ENCODE measurements around the gene RAB4B. TPM values are rescaled to one million over a fixed set of nuclear protein-coding genes. Genes with fewer than 3 reads are reported as not detected.
"Not testable (repeated sequence)": the region's sequence is repeated elsewhere in the genome, so short reads cannot be mapped to it uniquely, and the experiment has no call there.

RAB4B gene
- total RNA-seq (2014; rRNA removed; shearing (Covaris generic)), result 10.3 and 19.9 TPM in 2 replicates

DNA sequence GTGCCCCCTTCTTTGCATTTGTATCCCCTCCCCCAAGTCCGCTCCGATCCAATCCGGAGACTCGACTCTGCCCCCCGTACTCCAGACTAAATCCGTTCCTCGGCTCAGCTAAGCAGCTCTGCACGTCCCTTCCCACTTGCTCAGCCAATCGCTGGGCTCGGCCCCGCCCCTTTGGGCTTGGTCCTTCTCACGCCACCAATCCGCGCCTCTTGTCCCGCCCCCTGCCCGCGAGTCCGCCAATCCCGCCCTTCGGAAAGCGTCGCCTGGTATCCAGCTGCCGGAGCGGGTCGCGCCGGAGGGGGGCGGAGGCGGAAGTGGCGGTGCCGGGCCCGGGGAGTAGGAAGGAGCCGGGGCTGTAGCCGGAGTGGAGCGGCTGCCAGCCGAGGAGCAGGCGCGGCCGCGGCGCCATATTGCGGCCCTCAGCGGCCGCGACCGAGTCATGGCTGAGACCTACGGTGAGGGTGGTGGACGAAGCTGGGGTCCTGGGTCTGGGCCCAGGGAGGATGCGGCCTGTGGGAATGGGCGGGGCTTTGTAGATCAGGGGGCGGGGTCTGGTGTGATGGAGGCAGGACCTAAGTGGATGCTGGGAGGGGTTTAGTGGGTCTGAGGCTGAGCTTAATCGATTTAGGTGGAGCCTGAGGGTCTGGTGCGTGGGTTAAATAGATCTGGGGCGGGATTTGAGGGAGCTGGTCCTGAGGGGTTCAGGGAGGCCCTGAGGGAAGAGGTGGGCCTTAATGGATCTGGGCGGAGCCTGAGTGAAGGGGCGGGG lies at the start of gene RAB4B:
RAB4B (plus strand) TSS at position 311 of the 769 bp plus-strand sequence; CDS start at position 440, 129 bp downstream.
- DNase-seq (ENCODE audit: low spot score), result peak; percentile 99

- DNase-seq (ENCODE audit: low spot score), result not testable (repeated sequence)
Observed at GRCh38 chr19:40730065-40730464, 48.0 kb upstream of the RAB4B start.

DNA sequence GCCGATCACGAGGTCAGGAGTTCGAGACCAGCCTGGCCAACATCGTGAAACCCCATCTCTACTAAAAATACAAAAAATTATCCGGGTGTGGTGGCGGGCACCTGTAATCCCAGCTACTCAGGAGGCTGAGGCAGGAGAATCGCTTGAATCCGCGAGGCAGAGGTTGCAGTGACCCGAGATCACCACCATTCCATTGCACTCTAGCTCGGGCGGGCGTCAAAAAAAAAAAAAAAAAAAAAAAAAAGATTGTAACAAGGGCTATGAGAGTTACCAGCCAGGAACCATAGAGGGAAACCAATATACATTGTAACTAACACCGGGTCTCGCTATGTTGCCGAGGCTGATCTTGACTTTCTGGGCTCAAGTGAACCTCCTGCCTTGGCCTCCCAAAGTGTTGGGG lies 45.7 kb upstream of the RAB4B start:
- DNase-seq (ENCODE audit: low spot score), result not testable (repeated sequence)

GRCh38 chr19:40733149-40733548 lies 44.9 kb upstream of the RAB4B start:
- DNase-seq (ENCODE audit: low spot score), result no peak

DNA sequence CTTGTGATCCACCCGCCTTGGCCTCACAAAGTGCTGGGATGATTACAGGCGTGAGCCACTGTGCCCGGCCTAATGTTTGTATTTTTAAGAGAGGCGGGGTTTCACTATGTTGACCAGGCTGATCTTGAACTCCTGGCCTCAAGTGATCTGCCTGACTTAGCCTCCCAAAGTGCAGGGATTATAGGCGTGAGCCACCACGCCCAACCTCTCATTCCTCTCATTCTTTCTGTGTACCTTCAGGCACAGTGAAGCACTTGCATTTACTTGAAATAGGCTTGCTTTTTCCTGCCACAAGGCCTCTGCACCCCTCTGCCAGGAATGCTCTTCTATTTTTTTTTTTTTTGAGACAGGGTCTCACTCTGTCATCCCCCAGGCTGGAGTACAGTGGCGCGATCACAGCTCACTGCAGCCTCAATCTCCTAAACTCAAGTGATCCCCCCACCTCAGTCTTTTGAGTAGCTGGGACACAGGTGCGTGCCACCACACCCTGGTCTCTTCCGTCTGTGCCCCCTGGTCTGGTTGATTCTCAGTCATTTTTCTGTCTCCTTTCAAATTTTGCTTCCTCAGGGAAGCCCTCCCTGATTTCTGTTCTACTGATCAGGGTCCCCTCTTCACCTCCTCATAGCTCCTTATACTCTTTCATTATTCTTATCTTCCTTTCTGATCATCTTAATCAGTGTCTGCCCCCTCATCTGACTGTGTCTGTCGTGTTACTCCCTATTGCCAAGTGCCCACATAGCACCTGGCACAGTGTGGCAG lies 42.9 kb upstream of the RAB4B start:
- no peak for DNase-seq (ENCODE audit: low spot score)

DNA sequence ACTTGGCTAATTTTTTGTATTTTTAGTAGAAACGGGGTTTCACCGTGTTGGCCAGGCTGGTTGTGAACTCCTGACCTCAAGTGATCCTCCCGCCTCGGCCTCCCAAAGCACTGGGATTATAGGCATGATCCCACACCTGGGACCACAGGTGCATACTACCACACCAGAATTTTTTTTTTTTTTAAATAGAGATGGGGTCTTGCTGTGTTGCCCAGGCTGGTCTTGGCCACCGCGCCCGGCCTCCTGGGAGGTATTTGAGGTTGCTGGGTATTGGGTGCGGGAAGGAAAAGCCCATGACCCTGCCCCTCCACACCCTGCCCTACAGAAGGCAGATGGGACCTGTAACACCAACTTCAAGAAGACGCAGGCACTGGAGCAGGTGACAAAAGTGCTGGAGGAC lies 41.4 kb upstream of the RAB4B start:
- no peak for DNase-seq (ENCODE audit: low spot score)

- no peak for DNase-seq (ENCODE audit: low spot score)
Observed at GRCh38 chr19:40737102-40737644, 40.9 kb upstream of the RAB4B start.

DNA sequence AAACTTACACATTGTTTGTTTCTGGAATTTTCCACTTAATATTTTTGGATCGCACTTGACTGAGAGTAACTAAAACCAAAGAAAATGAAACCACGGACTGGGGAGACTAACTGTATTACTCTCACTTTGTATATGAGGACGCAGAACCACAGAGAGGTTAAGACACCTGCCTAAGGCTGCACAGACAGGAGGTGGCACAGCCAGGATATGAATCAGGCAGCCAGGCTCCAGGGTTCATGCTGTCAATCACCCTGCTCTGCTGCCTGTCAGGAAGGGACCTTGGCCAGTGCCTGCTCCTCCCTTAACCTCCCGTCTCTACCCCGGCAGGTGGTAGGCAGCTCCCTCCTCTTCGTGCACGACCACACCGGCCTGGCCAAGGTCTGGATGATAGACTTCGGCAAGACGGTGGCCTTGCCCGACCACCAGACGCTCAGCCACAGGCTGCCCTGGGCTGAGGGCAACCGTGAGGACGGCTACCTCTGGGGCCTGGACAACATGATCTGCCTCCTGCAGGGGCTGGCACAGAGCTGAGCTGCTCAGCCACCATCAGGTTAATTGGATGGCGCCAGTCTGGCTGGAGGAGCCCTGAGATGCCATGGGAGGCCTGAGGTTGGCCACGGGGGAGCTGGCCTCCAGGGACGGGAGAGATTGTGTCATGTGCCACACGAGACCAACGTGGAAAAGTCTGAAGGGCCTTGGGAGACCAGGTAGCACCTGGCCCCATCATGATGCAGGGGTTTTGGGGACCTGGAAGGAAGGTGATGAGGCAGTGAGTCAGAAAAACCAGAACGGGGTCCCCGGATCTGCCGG lies 38.8 kb upstream of the RAB4B start:
- no peak for DNase-seq (ENCODE audit: low spot score)

DNA sequence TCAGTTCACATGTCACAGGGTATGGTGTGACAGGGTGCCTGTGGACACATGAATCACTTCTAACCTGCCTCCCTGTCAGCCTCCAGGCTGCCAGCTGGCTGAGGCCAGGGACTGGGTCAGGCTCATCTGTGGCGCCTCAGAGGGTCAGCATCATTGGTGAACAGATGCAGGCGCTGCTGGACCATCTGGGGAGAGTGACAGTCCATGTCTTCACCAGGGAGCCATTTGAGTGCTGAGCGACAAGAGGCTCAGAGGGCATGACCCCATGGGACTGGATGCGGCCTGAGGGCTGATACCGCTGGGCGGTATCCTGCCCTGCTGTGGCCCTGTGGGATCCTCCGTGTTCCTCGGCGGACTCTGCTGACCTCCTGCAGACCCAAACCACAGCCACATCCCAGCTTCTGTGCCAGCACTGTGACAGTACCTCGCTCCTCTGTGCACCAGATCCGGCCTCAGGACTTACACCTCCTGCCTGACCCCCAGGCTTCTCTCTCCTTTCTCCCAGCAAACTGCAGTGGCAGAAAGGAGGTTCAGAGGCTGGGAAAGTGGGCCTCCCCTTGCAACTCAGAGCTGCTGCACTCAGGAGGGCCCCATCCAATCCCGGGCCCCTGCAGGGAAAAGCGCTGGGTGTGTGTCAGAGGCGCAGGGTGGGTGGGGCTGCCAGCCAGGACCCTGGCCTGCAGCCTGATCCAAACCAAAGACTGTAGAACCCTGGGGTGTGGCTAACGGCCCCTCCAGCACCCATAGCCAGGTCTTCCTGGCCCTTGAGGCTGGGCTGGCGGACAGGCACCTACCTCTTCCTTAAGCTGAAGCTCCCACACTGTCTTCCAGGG lies 38.0 kb upstream of the RAB4B start:
- no peak for DNase-seq (ENCODE audit: low spot score)

DNA sequence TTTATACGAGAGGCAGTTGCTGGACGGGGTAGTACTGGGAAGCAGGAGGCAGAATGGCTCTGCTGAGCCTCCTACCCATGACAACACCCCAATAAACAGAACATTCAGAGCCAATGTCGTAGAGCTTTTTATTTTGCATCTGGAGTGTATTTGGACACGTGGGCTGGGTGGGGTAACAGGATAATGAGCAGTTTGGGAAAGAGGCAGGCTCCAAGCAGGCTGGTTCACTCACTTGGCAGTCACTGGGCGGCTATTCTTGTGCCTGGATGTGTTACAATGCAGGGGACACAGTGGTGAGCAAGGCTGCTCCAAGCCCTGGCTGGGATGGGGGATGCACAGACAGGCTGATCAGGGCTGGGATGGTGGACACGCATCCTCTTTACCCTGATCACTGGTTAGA lies 37.3 kb upstream of the RAB4B start:
- no peak for DNase-seq (ENCODE audit: low spot score)

- no peak for DNase-seq (ENCODE audit: low spot score)
Observed at GRCh38 chr19:40741527-40742390, 36.3 kb upstream of the RAB4B start.

- DNase-seq (ENCODE audit: low spot score), result no peak
Observed at GRCh38 chr19:40742477-40742876, 35.6 kb upstream of the RAB4B start.

DNA sequence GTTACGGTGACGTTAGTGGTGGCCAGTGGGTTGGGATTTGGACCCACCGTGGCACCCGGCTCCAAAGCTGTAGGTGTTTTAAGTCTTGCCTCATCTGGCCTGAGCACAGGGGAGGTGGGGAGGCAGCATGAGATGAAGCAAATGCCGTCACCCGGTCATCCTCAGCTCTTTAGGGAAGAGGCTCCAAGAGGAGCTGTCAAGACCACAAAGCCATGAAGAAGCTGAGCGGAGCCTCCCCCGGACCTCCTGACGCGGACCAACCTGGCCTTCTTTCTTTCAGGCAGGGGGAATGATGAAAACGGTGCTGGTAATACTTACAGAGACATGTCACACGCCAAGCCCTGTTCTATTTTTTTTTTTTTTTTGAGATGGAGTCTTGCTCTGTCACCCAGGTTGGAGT lies 35.2 kb upstream of the RAB4B start:
- DNase-seq (ENCODE audit: low spot score), result no peak

DNA sequence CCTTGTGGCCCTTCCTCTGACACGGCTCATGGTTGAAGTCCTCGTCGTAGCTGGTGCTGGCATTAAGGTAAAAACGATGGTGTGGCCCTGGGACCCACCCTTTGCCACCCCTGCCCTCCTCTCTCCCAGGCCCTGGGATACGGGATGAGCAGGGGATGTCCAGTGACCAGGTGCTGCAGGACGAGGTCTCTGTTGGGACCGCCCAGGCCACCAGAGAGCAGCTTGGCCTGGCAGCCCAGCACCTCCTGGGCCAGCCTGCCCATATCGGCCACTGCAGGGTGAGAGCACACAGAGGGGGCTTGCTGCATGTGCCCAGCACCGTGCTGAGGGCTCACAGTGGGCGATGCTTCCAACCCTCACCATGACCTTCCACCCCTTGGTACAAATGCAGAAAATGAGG lies 34.1 kb upstream of the RAB4B start:
- DNase-seq (ENCODE audit: low spot score), result no peak

- no peak for DNase-seq (ENCODE audit: low spot score)
Observed at GRCh38 chr19:40744554-40745401, 33.3 kb upstream of the RAB4B start.

GRCh38 chr19:40745402-40745780 lies 32.7 kb upstream of the RAB4B start:
- no peak for DNase-seq (ENCODE audit: low spot score)

- no peak for DNase-seq (ENCODE audit: low spot score)
Observed at GRCh38 chr19:40747536-40747935, 30.5 kb upstream of the RAB4B start.

DNA sequence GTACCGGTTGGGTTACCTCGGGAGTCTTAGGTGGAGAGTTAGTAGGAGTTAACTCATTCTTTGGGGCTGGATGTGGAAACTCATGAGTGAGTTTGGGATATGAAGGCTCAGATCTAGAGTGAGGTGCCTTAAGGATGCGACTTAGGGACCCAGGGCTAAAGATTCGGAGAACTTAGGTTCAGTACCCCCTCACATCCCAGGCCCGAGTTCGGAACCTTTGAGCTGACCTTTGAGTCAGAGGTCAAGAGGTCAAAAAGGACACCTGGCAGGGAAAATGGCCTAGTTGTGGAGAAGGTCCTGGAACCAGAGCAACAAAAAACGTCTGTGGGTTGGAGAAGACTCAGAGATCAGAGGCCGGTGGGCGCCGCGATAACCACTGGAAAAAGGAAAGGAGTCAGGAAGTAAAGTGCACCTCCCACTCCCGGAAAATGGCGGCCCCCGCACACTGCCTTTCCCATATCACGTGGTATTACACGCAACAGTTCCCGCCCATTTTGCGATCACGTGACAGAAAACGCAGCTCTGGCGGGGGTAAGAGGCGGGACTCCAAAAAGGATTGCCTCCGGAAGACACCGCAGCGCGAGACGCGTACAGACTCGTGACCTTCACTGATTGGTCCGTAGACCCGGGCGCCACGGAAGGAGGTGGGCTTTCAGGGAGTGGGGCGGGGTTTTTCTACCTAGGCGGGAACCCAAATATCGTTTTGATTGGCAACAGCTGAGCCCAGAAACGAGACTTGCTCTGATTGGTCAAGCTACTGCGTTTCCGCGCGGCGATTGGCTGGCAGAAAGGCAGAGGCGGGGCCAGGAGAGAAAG lies 27.8 kb upstream of the RAB4B start, which contains the start of gene ACTMAP:
ACTMAP (minus strand) TSS at position 420 of the 816 bp plus-strand sequence. CDS start 674 bp downstream, outside the sequence.
- peak; percentile 100 for DNase-seq (ENCODE audit: low spot score)

All from A172 (cell line).